GM23338 (cell line): ENCODE results near the gene LRRFIP1. TPM values are rescaled to one million over a fixed set of nuclear protein-coding genes. Genes with fewer than 3 reads are reported as not detected.

Source experiments
- ATAC-seq: fragments of 200-7000 bp; cut with Tn5 transposase; 3 replicates; pipeline ENCODE4 v1.9.1; 2020
- DNase-seq: peaks from one replicate; pipeline ENCODE4 v3.0.0-alpha.2; 2015; ENCODE audit warnings: low spot score
- H2AFZ ChIP-seq: fragments of 200-600 bp; sonication (generic); 2 replicates; pipeline ENCODE4 v1.8.0; 2016; ENCODE audit warnings: antibody characterized with exemption, mild to moderate bottlenecking, moderate library complexity
- H3F3A ChIP-seq: fragments of 200-600 bp; sonication (generic); replicated peaks from 2 replicates; pipeline ENCODE4 v1.8.0; 2017; ENCODE audit warnings: antibody characterized with exemption, mixed run types, low read depth
- H3K27ac ChIP-seq: fragments of 200-600 bp; sonication (generic); 2 replicates; pipeline ENCODE4 v1.6.1; 2016; ENCODE audit warnings: low read depth
- H3K27me3 ChIP-seq: fragments of 200-600 bp; sonication (generic); 2 replicates; pipeline ENCODE4 v1.8.0; 2016; ENCODE audit warnings: mild to moderate bottlenecking, mixed run types, moderate library complexity; ENCODE audit not compliant: insufficient read depth
- H3K36me3 ChIP-seq: fragments of 200-600 bp; sonication (generic); 2 replicates; pipeline ENCODE4 v1.8.0; 2016; ENCODE audit warnings: mild to moderate bottlenecking; ENCODE audit not compliant: insufficient read depth
- H3K4me1 ChIP-seq: fragments of 200-600 bp; sonication (generic); 2 replicates; pipeline ENCODE4 v1.8.0; 2016; ENCODE audit warnings: mild to moderate bottlenecking, moderate library complexity; ENCODE audit not compliant: insufficient read depth
- H3K4me2 ChIP-seq: fragments of 200-600 bp; sonication (generic); 2 replicates; pipeline ENCODE4 v1.7.1; 2017; ENCODE audit warnings: mixed run types
- H3K4me3 ChIP-seq: fragments of 200-600 bp; sonication (generic); 2 replicates; pipeline ENCODE4 v1.6.1; 2016; ENCODE audit warnings: mixed run types
- H3K79me2 ChIP-seq: fragments of 200-600 bp; sonication (generic); replicated peaks from 2 replicates; pipeline ENCODE4 v1.8.0; 2017; ENCODE audit warnings: mild to moderate bottlenecking; ENCODE audit not compliant: insufficient read depth
- H3K9me2 ChIP-seq: fragments of 200-600 bp; sonication (generic); 2 replicates; pipeline ENCODE4 v1.8.0; 2017; ENCODE audit not compliant: insufficient read depth
- H4K20me1 ChIP-seq: fragments of 200-600 bp; sonication (generic); replicated peaks from 2 replicates; pipeline ENCODE4 v1.8.0; 2017; ENCODE audit warnings: mild to moderate bottlenecking; ENCODE audit not compliant: insufficient read depth
- H3K27ac Mint-ChIP-seq: 2 replicates; pipeline ENCODE4 v1.8.0; 2020; ENCODE audit warnings: inconsistent platforms, mild to moderate bottlenecking, moderate library complexity, mixed read lengths
- H3K27me3 Mint-ChIP-seq: 3 replicates; pipeline ENCODE4 v1.8.0; 2022; ENCODE audit warnings: low read depth, mild to moderate bottlenecking, moderate library complexity, mixed read lengths, inconsistent platforms; ENCODE audit not compliant: insufficient read depth, poor library complexity
- H3K36me3 Mint-ChIP-seq: 3 replicates; pipeline ENCODE4 v1.8.0; 2021; ENCODE audit warnings: low read depth, mild to moderate bottlenecking, inconsistent platforms, moderate library complexity, mixed read lengths
- H3K4me1 Mint-ChIP-seq: 3 replicates; pipeline ENCODE4 v1.8.0; 2020; ENCODE audit warnings: mild to moderate bottlenecking, inconsistent platforms, mixed read lengths
- H3K4me3 Mint-ChIP-seq: 3 replicates; pipeline ENCODE4 v1.8.0; 2021; ENCODE audit warnings: moderate library complexity, mild to moderate bottlenecking, inconsistent platforms, mixed read lengths
- H3K9me3 Mint-ChIP-seq: 3 replicates; pipeline ENCODE4 v1.8.0; 2020; ENCODE audit warnings: moderate library complexity, mild to moderate bottlenecking, inconsistent platforms, mixed read lengths
- CREB1 ChIP-seq: fragments of 250-450 bp; sonication (Bioruptor Pico); IDR thresholded peaks from 2 replicates; pipeline ENCODE4 v1.5.0; 2020; ENCODE audit warnings: low read depth, mild to moderate bottlenecking, moderate library complexity
- CTCF ChIP-seq, 2 experiments: fragments of 200-600 bp in 1 of 2; sonication (generic) in 1 of 2; conservative IDR thresholded peaks; 2 replicates each; pipeline versions ENCODE4 v1.5.1 to v1.6.1; 2016 to 2017; ENCODE audit warnings: antibody characterized with exemption in 2 of 2, low read depth in 2 of 2, mild to moderate bottlenecking in 2 of 2, moderate library complexity in 1 of 2
- ETS1 ChIP-seq: IDR thresholded peaks from 2 replicates; pipeline ENCODE4 v1.6.1; 2016; ENCODE audit warnings: antibody characterized with exemption
- EZH2 ChIP-seq: fragments of 200-600 bp; sonication (generic); IDR thresholded peaks from one replicate; pipeline ENCODE4 v1.8.0; 2017; ENCODE audit warnings: antibody characterized with exemption, mild to moderate bottlenecking, low read depth; ENCODE audit not compliant: unreplicated experiment
- EZH2phosphoT487 ChIP-seq: fragments of 200-600 bp; sonication (generic); IDR thresholded peaks from one replicate; pipeline ENCODE4 v1.8.1; 2018; ENCODE audit warnings: antibody characterized with exemption; ENCODE audit not compliant: unreplicated experiment
- JUNB ChIP-seq: IDR thresholded peaks from one replicate; pipeline ENCODE4 v1.6.1; 2016; ENCODE audit warnings: antibody characterized with exemption; ENCODE audit not compliant: unreplicated experiment
- NANOG ChIP-seq: IDR thresholded peaks from 2 replicates; pipeline ENCODE4 v1.6.1; 2016; ENCODE audit warnings: antibody characterized with exemption, borderline replicate concordance
- POLR2AphosphoS5 ChIP-seq: IDR thresholded peaks from 2 replicates; pipeline ENCODE4 v1.6.1; 2016; ENCODE audit warnings: antibody characterized with exemption, low read depth
- REST ChIP-seq: IDR thresholded peaks from one replicate; pipeline ENCODE4 v1.6.1; 2018; ENCODE audit warnings: antibody characterized with exemption; ENCODE audit not compliant: unreplicated experiment
- STAT1 ChIP-seq: IDR thresholded peaks from one replicate; pipeline ENCODE4 v1.6.1; 2016; ENCODE audit warnings: antibody characterized with exemption; ENCODE audit not compliant: unreplicated experiment
- ZNF114 ChIP-seq: fragments of 250-450 bp; sonication (Bioruptor Pico); IDR thresholded peaks from 2 replicates; pipeline ENCODE4 v1.5.0; 2020; ENCODE audit warnings: mild to moderate bottlenecking, moderate library complexity
- ZNF331 ChIP-seq: fragments of 250-450 bp; sonication (Bioruptor Pico); IDR thresholded peaks from 2 replicates; pipeline ENCODE4 v1.5.0; 2020; ENCODE audit warnings: low read depth, mild to moderate bottlenecking, moderate library complexity
- ZNF462 ChIP-seq: fragments of 250-450 bp; sonication (Bioruptor Pico); IDR thresholded peaks from 2 replicates; pipeline ENCODE4 v1.5.0; 2020; ENCODE audit warnings: mild to moderate bottlenecking, moderate library complexity
- polyA plus RNA-seq: library from polyadenylated mRNA; unstranded; fragments of >200 nt; fragmentation: Nextera tagmentation; extraction: Ambion mirVana; gene quantifications from 2 replicates; pipeline ENCODE4 v1.2.1, GENCODE V29; 2016
- total RNA-seq: library from RNA; depleted of rRNA; stranded (reverse); fragments of >200 nt; shearing (Covaris generic); gene quantifications from 2 replicates; pipeline ENCODE4 v1.2.3, GENCODE V29; 2014

The LRRFIP1 gene
- total and polyA plus RNA-seq, 2 experiments from 2014 or later, result 59.6 to 178 TPM

- Histone ChIP-seq H3K79me2 (peaks cover 13% of the 10 kb centered on the region), H3K27ac (no peak overlapping the region), H3K4me2 (no peak overlapping the region), H3K4me3 (no peak overlapping the region), H3F3A (no peaks in the 10 kb centered on the region), H3K4me1 (no peaks in the 10 kb centered on the region), H2AFZ (no peak overlapping the region), H3K36me3 (0 out of 2 replicates have a peak, but pooled peaks cover 4% of the 10 kb centered on the region), H3K9me2 (peaks cover 3% of the 10 kb centered on the region; the same call in 1 of the 2 replicates), H4K20me1 (0 out of 2 replicates have a peak, but pooled peaks cover 4% of the 10 kb centered on the region), H3K27me3 (peaks cover 9% of the 10 kb centered on the region)
- ATAC-seq (no peak), DNase-seq (no peak)
- Mint-ChIP-seq H3K36me3 (peaks cover 34% of the 10 kb centered on the region), H3K4me1 (no peaks in the 10 kb centered on the region; the same call in 2 of the 3 replicates), H3K9me3 (peaks cover 26% of the 10 kb centered on the region), H3K4me3 (no peak overlapping the region), H3K27me3 (peaks cover 3% of the 10 kb centered on the region), H3K27ac (no peak overlapping the region)
- no peak for TF ChIP-seq ZNF114
- TF ChIP-seq REST, result no peak
- no peak for TF ChIP-seq JUNB
- no peak for TF ChIP-seq ZNF462 (CRISPR knock-in tag)
- no peak for TF ChIP-seq EZH2
- no peak for TF ChIP-seq NANOG
- TF ChIP-seq POLR2AphosphoS5, result no peak
- no peak for TF ChIP-seq STAT1
- TF ChIP-seq CTCF (conservative IDR thresholded peaks at IDR 0.05; ENCODE audit: low read depth in 2 of 2), result no peak
- no peak for TF ChIP-seq CREB1 (CRISPR knock-in tag)
- TF ChIP-seq EZH2phosphoT487, result no peak
- no peak for TF ChIP-seq ETS1
- no peak for TF ChIP-seq ZNF331 (CRISPR knock-in tag)
These were observed 13.2 kb downstream of the LRRFIP1 start for GRCh38 chr2:237640493-237640998.
